ENCODE measurements around the gene AHSA1.

DNA sequence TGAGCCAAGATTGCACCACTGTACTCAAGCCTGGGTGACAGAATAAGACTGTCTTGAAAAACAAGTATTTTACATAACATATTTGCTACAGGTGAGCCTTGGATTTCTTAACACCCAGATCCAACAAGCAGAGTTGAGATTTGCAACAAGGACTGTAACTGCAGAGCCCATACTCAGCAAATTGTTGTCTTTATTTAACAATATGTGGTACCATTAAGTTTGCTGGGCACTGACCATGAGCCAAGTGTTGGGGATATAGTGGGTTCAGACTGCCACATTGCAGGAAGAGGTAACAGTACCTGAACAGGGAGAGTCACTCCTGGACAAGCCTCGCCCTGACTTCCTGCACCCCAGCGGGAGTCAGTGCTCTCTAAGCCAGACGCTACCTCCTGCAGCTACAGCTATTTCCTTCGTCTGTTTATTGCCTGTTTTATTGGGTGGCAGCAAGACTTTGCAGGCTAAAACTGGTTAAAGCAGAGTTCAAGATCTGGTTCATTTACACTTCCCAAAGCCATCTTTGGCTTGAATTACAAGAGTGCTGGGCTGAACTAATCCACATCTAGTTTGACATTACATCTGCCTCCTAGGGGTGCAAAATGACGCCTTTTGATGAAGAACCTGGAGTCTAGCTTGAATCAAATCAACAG is 12.5 kb downstream of the AHSA1 start:
- no peak for TF ChIP-seq POLR2A (IDR thresholded peaks at IDR 0.05)
- TF ChIP-seq, protein P1, sequence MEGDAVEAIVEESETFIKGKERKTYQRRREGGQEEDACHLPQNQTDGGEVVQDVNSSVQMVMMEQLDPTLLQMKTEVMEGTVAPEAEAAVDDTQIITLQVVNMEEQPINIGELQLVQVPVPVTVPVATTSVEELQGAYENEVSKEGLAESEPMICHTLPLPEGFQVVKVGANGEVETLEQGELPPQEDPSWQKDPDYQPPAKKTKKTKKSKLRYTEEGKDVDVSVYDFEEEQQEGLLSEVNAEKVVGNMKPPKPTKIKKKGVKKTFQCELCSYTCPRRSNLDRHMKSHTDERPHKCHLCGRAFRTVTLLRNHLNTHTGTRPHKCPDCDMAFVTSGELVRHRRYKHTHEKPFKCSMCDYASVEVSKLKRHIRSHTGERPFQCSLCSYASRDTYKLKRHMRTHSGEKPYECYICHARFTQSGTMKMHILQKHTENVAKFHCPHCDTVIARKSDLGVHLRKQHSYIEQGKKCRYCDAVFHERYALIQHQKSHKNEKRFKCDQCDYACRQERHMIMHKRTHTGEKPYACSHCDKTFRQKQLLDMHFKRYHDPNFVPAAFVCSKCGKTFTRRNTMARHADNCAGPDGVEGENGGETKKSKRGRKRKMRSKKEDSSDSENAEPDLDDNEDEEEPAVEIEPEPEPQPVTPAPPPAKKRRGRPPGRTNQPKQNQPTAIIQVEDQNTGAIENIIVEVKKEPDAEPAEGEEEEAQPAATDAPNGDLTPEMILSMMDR (IDR thresholded peaks at IDR 0.05), result no peak

All from lower leg skin (tissue), 3 donors.